Endodermal cell (in vitro differentiated cells): ENCODE results near the gene PLCXD1. TPM values are rescaled to one million over a fixed set of nuclear protein-coding genes. Genes with fewer than 3 reads are reported as not detected.
A peak's percentile ranks its signal among the peaks of the same experiment; 100 is the strongest.

Experiments used
- DNase-seq: peaks from one replicate; pipeline ENCODE4 v3.0.0-alpha.2; 2017
- H3K27ac ChIP-seq: 2 replicates; pipeline ENCODE4 v1.5.1; 2013; ENCODE audit warnings: mild to moderate bottlenecking, low read depth, low read length, moderate library complexity
- H3K27me3 ChIP-seq: 2 replicates; pipeline ENCODE4 v1.6.1; 2013; ENCODE audit warnings: mild to moderate bottlenecking, low read length, moderate library complexity; ENCODE audit not compliant: insufficient read depth, control insufficient read depth, poor library complexity, severe bottlenecking
- H3K36me3 ChIP-seq: 2 replicates; pipeline ENCODE4 v1.7.0; 2013; ENCODE audit warnings: mild to moderate bottlenecking, low read length, moderate library complexity; ENCODE audit not compliant: control insufficient read depth, insufficient read depth
- H3K4me1 ChIP-seq: one replicate; pipeline ENCODE4 v1.7.0; 2013; ENCODE audit warnings: low read length; ENCODE audit not compliant: control insufficient read depth, insufficient read depth
- H3K4me3 ChIP-seq: 2 replicates; pipeline ENCODE4 v1.5.1; 2013; ENCODE audit warnings: mild to moderate bottlenecking, low read length, moderate library complexity
- H3K9ac ChIP-seq: 2 replicates; pipeline ENCODE4 v1.6.1; 2013; ENCODE audit warnings: mild to moderate bottlenecking, low read length, moderate library complexity; ENCODE audit not compliant: poor library complexity, severe bottlenecking; ENCODE audit errors: extremely low read depth
- H3K9me3 ChIP-seq: 2 replicates; pipeline ENCODE4 v1.6.1; 2013; ENCODE audit warnings: mild to moderate bottlenecking, low read length, moderate library complexity; ENCODE audit not compliant: control insufficient read depth
- H3K27ac Mint-ChIP-seq: 2 replicates; pipeline ENCODE4 v1.8.0; 2020; ENCODE audit warnings: mixed read lengths
- H3K27me3 Mint-ChIP-seq: 2 replicates; pipeline ENCODE4 v1.8.0; 2021; ENCODE audit warnings: mild to moderate bottlenecking, mixed read lengths; ENCODE audit not compliant: insufficient read depth
- H3K36me3 Mint-ChIP-seq: 2 replicates; pipeline ENCODE4 v1.8.0; 2020; ENCODE audit warnings: low read depth, mixed read lengths
- H3K4me1 Mint-ChIP-seq: 2 replicates; pipeline ENCODE4 v1.8.0; 2020; ENCODE audit warnings: mixed read lengths
- H3K4me3 Mint-ChIP-seq: 2 replicates; pipeline ENCODE4 v1.8.0; 2020; ENCODE audit warnings: mild to moderate bottlenecking, moderate library complexity, mixed read lengths
- H3K9me3 Mint-ChIP-seq: 2 replicates; pipeline ENCODE4 v1.8.0; 2020; ENCODE audit warnings: mild to moderate bottlenecking, mixed read lengths
- WGBS, 2 experiments: methylation state at CpG; one replicate each; pipeline versions ENCODE4 v1.1.5 to v1.1.7; 2013; ENCODE audit warnings: missing lambda C conversion rate in 2 of 2, mixed read lengths in 1 of 2; ENCODE audit not compliant: insufficient coverage in 1 of 2, insufficient read length in 1 of 2; 5-methylcytosine and 5-hydroxymethylcytosine counted together
- total RNA-seq, 2 donors: library from RNA; stranded (reverse); fragmentation: NEBNext Ultra II Directional in 1 of 2; extraction: Animal tissue kit (Norgen Biotek cat#: 25700) in 1 of 2; gene quantifications; 2 replicates in 1 of 2; 3 replicates in 1 of 2; pipeline ENCODE4 v1.2.1, GENCODE V29; 2021
- TF ChIP-seq, protein P1 (sequence below): fragments of 200-600 bp; sonication (generic); conservative IDR thresholded peaks from 2 replicates; pipeline ENCODE4 v1.5.0; 2021; ENCODE audit warnings: antibody characterized with exemption, mild to moderate bottlenecking

Gene PLCXD1
- total RNA-seq, 2 donors from 2014 or later: 70.3 to 96.9 TPM

DNA sequence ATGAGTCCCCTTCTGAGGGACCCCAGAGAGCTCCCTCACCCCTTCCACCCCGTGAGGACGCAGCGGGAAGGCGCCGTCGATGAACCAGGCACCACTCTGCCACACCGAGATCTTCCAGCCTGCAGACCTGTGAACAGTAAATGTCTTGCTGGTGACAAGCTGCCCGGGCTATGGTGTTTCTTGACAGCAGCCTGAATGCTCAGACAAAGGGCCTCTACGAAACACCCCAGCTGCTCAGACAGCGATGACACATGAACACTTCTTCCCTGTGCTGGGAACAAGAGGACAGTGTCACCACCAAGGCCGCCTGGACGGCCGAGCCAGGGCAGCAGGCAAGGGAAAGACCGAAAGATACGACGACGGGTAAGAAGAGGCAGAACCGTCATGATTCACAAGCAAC is 68.0 kb downstream of the PLCXD1 start:
- Mint-ChIP-seq H3K9me3 (no peaks in the 10 kb centered on the region), H3K36me3 (peaks cover 41% of the 10 kb centered on the region), H3K4me3 (no peak overlapping the region), H3K4me1 (no peaks in the 10 kb centered on the region), H3K27ac (no peak overlapping the region), H3K27me3 (no peaks in the 10 kb centered on the region)
- H3K4me1 ChIP-seq: no peaks in the 10 kb centered on the region
- H3K27ac ChIP-seq: peak overlapping the region; percentile 63
- TF ChIP-seq, protein P1, sequence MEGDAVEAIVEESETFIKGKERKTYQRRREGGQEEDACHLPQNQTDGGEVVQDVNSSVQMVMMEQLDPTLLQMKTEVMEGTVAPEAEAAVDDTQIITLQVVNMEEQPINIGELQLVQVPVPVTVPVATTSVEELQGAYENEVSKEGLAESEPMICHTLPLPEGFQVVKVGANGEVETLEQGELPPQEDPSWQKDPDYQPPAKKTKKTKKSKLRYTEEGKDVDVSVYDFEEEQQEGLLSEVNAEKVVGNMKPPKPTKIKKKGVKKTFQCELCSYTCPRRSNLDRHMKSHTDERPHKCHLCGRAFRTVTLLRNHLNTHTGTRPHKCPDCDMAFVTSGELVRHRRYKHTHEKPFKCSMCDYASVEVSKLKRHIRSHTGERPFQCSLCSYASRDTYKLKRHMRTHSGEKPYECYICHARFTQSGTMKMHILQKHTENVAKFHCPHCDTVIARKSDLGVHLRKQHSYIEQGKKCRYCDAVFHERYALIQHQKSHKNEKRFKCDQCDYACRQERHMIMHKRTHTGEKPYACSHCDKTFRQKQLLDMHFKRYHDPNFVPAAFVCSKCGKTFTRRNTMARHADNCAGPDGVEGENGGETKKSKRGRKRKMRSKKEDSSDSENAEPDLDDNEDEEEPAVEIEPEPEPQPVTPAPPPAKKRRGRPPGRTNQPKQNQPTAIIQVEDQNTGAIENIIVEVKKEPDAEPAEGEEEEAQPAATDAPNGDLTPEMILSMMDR: no peak
- H3K4me3 ChIP-seq: no peak overlapping the region
- H3K9me3 ChIP-seq: no peaks in the 10 kb centered on the region
- H3K36me3 ChIP-seq: peaks cover 10% of the 10 kb centered on the region
- no peak overlapping the region for H3K9ac ChIP-seq
- no peak for DNase-seq
- no peaks in the 10 kb centered on the region for H3K27me3 ChIP-seq
- 93 to 96% methylated on average over 14 to 18 of the region's 18 CpGs for WGBS, 2 experiments

DNA sequence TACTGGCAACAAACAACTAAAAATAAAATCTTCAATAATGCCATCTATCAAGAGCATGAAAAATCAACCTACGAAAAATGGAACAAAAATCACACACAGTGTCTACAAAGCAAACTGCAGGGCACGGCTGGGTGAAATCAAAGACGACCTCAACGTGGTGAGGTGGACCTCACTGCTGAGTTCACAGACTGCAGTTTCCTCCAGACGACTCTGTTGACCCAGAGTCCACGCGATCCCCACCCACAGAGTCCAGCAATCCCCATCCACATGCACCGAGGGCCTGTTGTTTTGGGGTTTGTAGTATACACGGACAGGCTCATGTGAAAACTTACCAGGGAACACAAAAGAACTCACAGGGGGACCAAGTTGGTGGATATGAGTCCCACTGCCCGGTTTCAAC is 68.5 kb downstream of the PLCXD1 start:
- 89 to 92% methylated on average over 6 to 10 of the region's 10 CpGs for WGBS, 2 experiments
- peak overlapping the region; percentile 44 for H3K27ac Mint-ChIP-seq

DNA sequence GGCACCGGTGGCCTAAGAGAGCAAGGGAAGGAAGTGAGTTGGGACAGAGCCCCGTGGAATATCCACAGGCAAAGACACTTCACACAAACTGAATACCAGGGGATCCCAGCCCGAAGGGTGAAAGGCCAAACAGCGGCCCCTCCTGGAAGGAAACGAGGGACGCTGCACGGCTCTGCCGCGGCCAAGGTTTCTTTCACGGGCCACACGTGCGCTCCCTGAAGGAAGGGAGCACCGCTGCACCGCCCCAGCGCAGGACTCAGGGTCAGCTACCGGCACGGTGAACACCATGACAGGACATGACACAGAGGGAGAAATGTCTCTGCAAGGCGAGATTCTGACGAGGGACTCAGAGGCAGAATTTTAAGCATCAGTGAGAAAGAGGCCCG is 69.0 kb downstream of the PLCXD1 start:
- H3K27me3 Mint-ChIP-seq: no peaks in the 10 kb centered on the region
- TF ChIP-seq, protein P1: peak; percentile 34
- H3K27ac Mint-ChIP-seq: peak overlapping the region; percentile 44
- H3K4me3 Mint-ChIP-seq: no peak overlapping the region
- H3K27me3 ChIP-seq: no peaks in the 10 kb centered on the region
- DNase-seq: no peak
- no peaks in the 10 kb centered on the region for H3K9me3 ChIP-seq
- peaks cover 10% of the 10 kb centered on the region for H3K36me3 ChIP-seq
- peaks cover 39% of the 10 kb centered on the region for H3K36me3 Mint-ChIP-seq
- no peak overlapping the region for H3K27ac ChIP-seq
- H3K9ac ChIP-seq: no peak overlapping the region
- no peaks in the 10 kb centered on the region for H3K4me1 ChIP-seq
- no peaks in the 10 kb centered on the region for H3K9me3 Mint-ChIP-seq
- no peak overlapping the region for H3K4me3 ChIP-seq
- 91 to 95% methylated on average over 19 to 20 of the region's 20 CpGs for WGBS, 2 experiments
- no peaks in the 10 kb centered on the region for H3K4me1 Mint-ChIP-seq

More for the DNA sequence above, 68.5 kb downstream of the PLCXD1 start:
- H3K4me3 ChIP-seq: no peak overlapping the region
- H3K4me1 ChIP-seq: no peaks in the 10 kb centered on the region
- peaks cover 10% of the 10 kb centered on the region for H3K36me3 ChIP-seq
- H3K27me3 ChIP-seq: no peaks in the 10 kb centered on the region
- no peaks in the 10 kb centered on the region for H3K9me3 ChIP-seq
- peak overlapping the region; percentile 63 for H3K27ac ChIP-seq
- no peaks in the 10 kb centered on the region for H3K9me3 Mint-ChIP-seq
- no peak for DNase-seq
- no peak overlapping the region for H3K4me3 Mint-ChIP-seq
- no peaks in the 10 kb centered on the region for H3K27me3 Mint-ChIP-seq
- TF ChIP-seq, protein P1: no peak
- no peak overlapping the region for H3K9ac ChIP-seq
- no peaks in the 10 kb centered on the region for H3K4me1 Mint-ChIP-seq
- H3K36me3 Mint-ChIP-seq: peaks cover 39% of the 10 kb centered on the region
